ENCODE data around the gene TMEM167B. TPM values are rescaled to one million over a fixed set of nuclear protein-coding genes. Genes with fewer than 3 reads are reported as not detected.

The TMEM167B gene
- 39.4 TPM for total RNA-seq
- 24.7 TPM for polyA plus RNA-seq (ENCODE audit: insufficient read depth, low read depth, low replicate concordance)
- long read RNA-seq, donor 1, transcript TMEM167B-201 (3 exons, 3,730 nt), result major isoform, 8 of 8 reads
- long read RNA-seq, donor 1, partial matches to known transcripts, result 0 of 8 reads
- long read RNA-seq, donor 1, other reads (novel, unspliced or antisense), result 0 of 8 reads
- long read RNA-seq, donor 2, transcript TMEM167B-201 (3 exons, 3,730 nt), result major isoform, 13 of 15 reads
- long read RNA-seq, donor 2, partial matches to known transcripts, result 0 of 15 reads
- long read RNA-seq, donor 2, other reads (novel, unspliced or antisense), result 0 of 15 reads
- long read RNA-seq, donor 3, transcript TMEM167B-201 (3 exons, 3,730 nt), result major isoform, 12 of 12 reads
- long read RNA-seq, donor 3, partial matches to known transcripts, result 0 of 12 reads
- long read RNA-seq, donor 3, other reads (novel, unspliced or antisense), result 0 of 12 reads
- long read RNA-seq, donor 4, transcript TMEM167B-201 (3 exons, 3,730 nt), result major isoform, 6 of 7 reads
- long read RNA-seq, donor 4, partial matches to known transcripts, result 0 of 7 reads
- long read RNA-seq, donor 4, other reads (novel, unspliced or antisense), result 0 of 7 reads
- long read RNA-seq, donor 5, partial matches to known transcripts, result 0 of 1 reads
- long read RNA-seq, donor 5, other reads (novel, unspliced or antisense), result 0 of 1 reads
- long read RNA-seq, donor 6, transcript TMEM167B-201 (3 exons, 3,730 nt), result major isoform, 20 of 20 reads
- long read RNA-seq, donor 6, partial matches to known transcripts, result 0 of 20 reads
- long read RNA-seq, donor 6, other reads (novel, unspliced or antisense), result 0 of 20 reads
- long read RNA-seq, donor 7, transcript TMEM167B-201 (3 exons, 3,730 nt), result major isoform, 15 of 22 reads
- long read RNA-seq, donor 7, partial matches to known transcripts, result 1 of 22 reads
- long read RNA-seq, donor 7, other reads (novel, unspliced or antisense), result 6 of 22 reads
- long read RNA-seq, donor 8, transcript TMEM167B-201 (3 exons, 3,730 nt), result major isoform, 12 of 12 reads
- long read RNA-seq, donor 8, partial matches to known transcripts, result 0 of 12 reads
- long read RNA-seq, donor 8, other reads (novel, unspliced or antisense), result 0 of 12 reads
- long read RNA-seq, donor 9, transcript TMEM167B-201 (3 exons, 3,730 nt), result major isoform, 5 of 7 reads
- long read RNA-seq, donor 9, partial matches to known transcripts, result 0 of 7 reads
- long read RNA-seq, donor 9, other reads (novel, unspliced or antisense), result 0 of 7 reads
- long read RNA-seq, donor 10, transcript TMEM167B-201 (3 exons, 3,730 nt), result major isoform, 11 of 29 reads
- long read RNA-seq, donor 10, partial matches to known transcripts, result 17 of 29 reads
- long read RNA-seq, donor 10, other reads (novel, unspliced or antisense), result 0 of 29 reads

- H3K27me3 ChIP-seq (ENCODE audit: control insufficient read depth, insufficient read depth, low read length), result no peaks in the 10 kb centered on the region
- DNase-seq, result peak; percentile 93 to 97 (median 96)
- H3K4me3 ChIP-seq (ENCODE audit: low read length in 3 of 3), result peak within 1 kb of the TSS; percentile 83 to 96 (median 96)
- intact Hi-C loops (cut with DNase I), result no loop called here
- H3K4me1 ChIP-seq (ENCODE audit: control insufficient read depth in 2 of 3, insufficient read depth in 2 of 3, low read depth in 1 of 3, low read length in 3 of 3), result peaks cover 3 to 13% (median 10%) of the 10 kb centered on the region in 3 donors
- peak within 1 kb of the TSS; percentile 98 for H3K27ac ChIP-seq (ENCODE audit: low read depth in 2 of 2, low read length in 2 of 2)
- no peak for FAIRE-seq
- TF ChIP-seq, protein P1, sequence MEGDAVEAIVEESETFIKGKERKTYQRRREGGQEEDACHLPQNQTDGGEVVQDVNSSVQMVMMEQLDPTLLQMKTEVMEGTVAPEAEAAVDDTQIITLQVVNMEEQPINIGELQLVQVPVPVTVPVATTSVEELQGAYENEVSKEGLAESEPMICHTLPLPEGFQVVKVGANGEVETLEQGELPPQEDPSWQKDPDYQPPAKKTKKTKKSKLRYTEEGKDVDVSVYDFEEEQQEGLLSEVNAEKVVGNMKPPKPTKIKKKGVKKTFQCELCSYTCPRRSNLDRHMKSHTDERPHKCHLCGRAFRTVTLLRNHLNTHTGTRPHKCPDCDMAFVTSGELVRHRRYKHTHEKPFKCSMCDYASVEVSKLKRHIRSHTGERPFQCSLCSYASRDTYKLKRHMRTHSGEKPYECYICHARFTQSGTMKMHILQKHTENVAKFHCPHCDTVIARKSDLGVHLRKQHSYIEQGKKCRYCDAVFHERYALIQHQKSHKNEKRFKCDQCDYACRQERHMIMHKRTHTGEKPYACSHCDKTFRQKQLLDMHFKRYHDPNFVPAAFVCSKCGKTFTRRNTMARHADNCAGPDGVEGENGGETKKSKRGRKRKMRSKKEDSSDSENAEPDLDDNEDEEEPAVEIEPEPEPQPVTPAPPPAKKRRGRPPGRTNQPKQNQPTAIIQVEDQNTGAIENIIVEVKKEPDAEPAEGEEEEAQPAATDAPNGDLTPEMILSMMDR (IDR thresholded peaks at IDR 0.05; ENCODE audit: borderline replicate concordance, extremely low read depth, insufficient read depth), result no peak
- peaks cover 0 to 6% (median 0%) of the 10 kb centered on the region in 3 donors for H3K9me3 ChIP-seq (ENCODE audit: control insufficient read depth in 2 of 3, insufficient read depth in 1 of 3, low read length in 3 of 3)
- peaks cover 0 to 7% (median 0%) of the 10 kb centered on the region in 3 donors for H3K36me3 ChIP-seq (ENCODE audit: control insufficient read depth in 2 of 3, insufficient read depth in 3 of 3, low read length in 3 of 3)
- H3K9ac ChIP-seq (ENCODE audit: low read length in 3 of 3), result peak within 1 kb of the TSS; percentile 83 to 94 (median 88)
These were observed at the start of gene TMEM167B for GRCh38 chr1:109090196-109091077. Gene TMEM167B, plus strand, starts transcription at chr1:109090764. Its CDS starts 109 bp downstream, at chr1:109090873.

DNA sequence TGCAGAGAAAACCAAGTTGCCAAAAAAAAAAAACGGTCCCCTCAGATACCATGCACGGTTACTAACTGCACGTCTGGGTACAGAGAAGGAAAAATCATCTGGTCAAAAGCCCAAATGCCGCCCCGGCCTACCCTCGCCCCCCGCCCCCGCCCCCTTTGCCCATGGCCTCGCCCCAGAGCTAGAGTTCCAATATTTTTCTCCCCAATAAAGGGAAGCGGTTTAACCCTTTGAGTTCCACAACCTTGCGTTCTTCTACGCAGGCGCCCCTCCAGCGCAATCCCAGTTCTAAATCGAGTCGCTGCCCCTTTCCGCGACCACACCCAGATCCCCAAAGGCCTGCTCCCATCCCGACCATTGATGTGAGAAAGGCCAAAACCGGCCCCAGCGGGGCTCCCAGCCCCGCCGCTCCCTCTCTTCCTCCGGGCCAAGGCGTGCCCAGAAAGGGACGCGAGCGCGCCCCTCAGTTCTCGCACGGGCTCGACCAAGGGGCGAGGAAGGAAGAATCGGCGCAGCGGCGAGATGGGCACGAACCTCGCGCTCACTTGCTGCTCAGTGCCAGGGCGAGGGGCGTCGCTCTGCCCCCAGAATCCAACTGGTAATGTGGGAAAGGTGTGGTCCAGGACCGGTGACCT is 49.5 kb upstream of the TMEM167B start:
- H3K4me3 ChIP-seq (ENCODE audit: low read length in 3 of 3), result peak overlapping the region; percentile 65 to 80 (median 65)
- peak overlapping the region in 1 of 2 donors; percentile 41 for H3K27ac ChIP-seq (ENCODE audit: low read depth in 2 of 2, low read length in 2 of 2)
- no peaks in the 10 kb centered on the region for H3K36me3 ChIP-seq (ENCODE audit: control insufficient read depth in 2 of 3, insufficient read depth in 3 of 3, low read length in 3 of 3)
- peak overlapping the region; percentile 55 to 66 (median 59) for H3K9ac ChIP-seq (ENCODE audit: low read length in 3 of 3)
- intact Hi-C loops (cut with DNase I), result no loop called here
- DNase-seq (peak in 4 of 5 donors; percentile 27 to 82 (median 47)), FAIRE-seq (no peak)
- H3K4me1 ChIP-seq (ENCODE audit: control insufficient read depth in 2 of 3, insufficient read depth in 2 of 3, low read depth in 1 of 3, low read length in 3 of 3), result peaks cover 0 to 8% (median 0%) of the 10 kb centered on the region in 3 donors
- H3K27me3 ChIP-seq (ENCODE audit: control insufficient read depth, insufficient read depth, low read length), result no peaks in the 10 kb centered on the region
- TF ChIP-seq, protein P1 (IDR thresholded peaks at IDR 0.05; ENCODE audit: borderline replicate concordance, extremely low read depth, insufficient read depth), result no peak
- no peaks in the 10 kb centered on the region for H3K9me3 ChIP-seq (ENCODE audit: control insufficient read depth in 2 of 3, insufficient read depth in 1 of 3, low read length in 3 of 3)

Measured in kidney (tissue), 22 donors.